ENCODE results near the gene TAF11L3.

GRCh38 chr5:17477043-17477442, 41.1 kb upstream of the TAF11L3 start:
- TF ChIP-seq MXI1 (IDR thresholded peaks at IDR 0.05; ENCODE audit: low read depth, low read length) = no peak
- TF ChIP-seq POLR2A (conservative IDR thresholded peaks at IDR 0.05) = no peak
- TF ChIP-seq JUN (IDR thresholded peaks at IDR 0.05; ENCODE audit: borderline replicate concordance, low read depth, low read length) = no peak
- no peak for TF ChIP-seq JUN (CRISPR knock-in tag; IDR thresholded peaks at IDR 0.05; ENCODE audit: borderline replicate concordance)
- no peak for TF ChIP-seq ZNF609 (CRISPR knock-in tag; IDR thresholded peaks at IDR 0.05; ENCODE audit: borderline replicate concordance)
- no peak for TF ChIP-seq CTCFL (IDR thresholded peaks at IDR 0.05; ENCODE audit: borderline replicate concordance, insufficient read depth, low read depth, low read length, poor library complexity, severe bottlenecking)
- TF ChIP-seq FUS (optimal IDR thresholded peaks at IDR 0.05; ENCODE audit: low read depth, low read length) = no peak
- TF ChIP-seq EZH2 (IDR thresholded peaks at IDR 0.05; ENCODE audit: borderline replicate concordance, low read depth, low read length) = no peak
- no peak for TF ChIP-seq ELF1 (tag; IDR thresholded peaks at IDR 0.05)
- TF ChIP-seq ZNF24 (IDR thresholded peaks at IDR 0.05) = no peak
- TF ChIP-seq MYC (IDR thresholded peaks at IDR 0.05; ENCODE audit: low read depth, low read length) = no peak
- TF ChIP-seq MYC (CRISPR knock-in tag; IDR thresholded peaks at IDR 0.05; ENCODE audit: borderline replicate concordance, low read depth) = no peak
- no peak for TF ChIP-seq NRF1 (conservative IDR thresholded peaks at IDR 0.05 in 1 of 2, IDR thresholded peaks at IDR 0.05 in 1 of 2)
- no peak for TF ChIP-seq CHCHD3 (CRISPR knock-in tag; IDR thresholded peaks at IDR 0.05)
- no peak for TF ChIP-seq CTCF (IDR thresholded peaks at IDR 0.05 in 2 of 3, conservative IDR thresholded peaks at IDR 0.05 in 1 of 3; ENCODE audit: insufficient read depth in 2 of 3, low read depth in 1 of 3, low read length in 3 of 3)
- TF ChIP-seq ERF (CRISPR knock-in tag; IDR thresholded peaks at IDR 0.05) = no peak
